HG02759 (cell line): Measurements from ENCODE around the gene DUSP19.
A peak's percentile ranks its signal among the peaks of the same experiment; 100 is the strongest.

Experiments
- ATAC-seq: cut with Tn5 transposase; IDR thresholded peaks from one replicate; pipeline ENCODE4 v1.9.1; 2021; ENCODE audit warnings: mild to moderate bottlenecking, moderate library complexity; ENCODE audit not compliant: unreplicated experiment

DUSP19 gene

DNA sequence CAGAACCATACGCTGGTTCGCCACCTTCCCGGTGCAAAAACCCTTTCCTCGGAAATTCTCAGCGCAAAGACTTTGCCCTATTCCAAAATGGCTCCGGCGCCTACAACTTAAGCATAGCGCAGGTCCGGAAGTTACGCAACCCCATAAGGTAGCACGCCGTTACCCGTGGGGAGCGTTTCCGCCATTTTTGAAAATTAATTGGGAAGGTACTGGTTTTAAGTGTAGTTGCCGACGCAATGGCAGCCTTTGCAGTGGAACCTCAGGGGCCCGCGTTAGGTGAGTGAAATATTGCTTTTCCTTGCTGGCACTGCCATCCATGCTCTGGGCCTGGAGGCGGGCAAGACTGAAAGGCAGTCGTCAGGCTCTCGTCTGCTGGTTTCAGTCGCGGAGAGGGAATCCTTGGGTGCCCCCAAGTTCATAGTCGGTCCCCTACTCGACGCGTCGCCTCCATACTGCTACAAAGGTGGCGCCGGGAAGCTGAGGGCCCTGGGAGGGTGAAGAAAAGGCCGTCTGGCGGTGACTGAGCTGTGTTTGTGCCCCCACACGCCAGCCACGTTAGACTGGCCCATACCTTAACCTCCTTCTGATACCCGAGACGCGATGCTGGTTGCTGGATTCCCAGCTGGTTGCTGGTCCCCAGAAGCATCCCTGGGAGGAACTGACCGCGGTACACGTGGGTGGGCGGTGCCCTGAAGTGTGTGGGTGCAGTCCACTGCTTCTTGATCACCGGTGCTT, 45.8 kb downstream of the DUSP19 start, which contains the start of gene NUP35:
TSS of gene NUP35 (plus strand) at position 222 of the 735 bp plus-strand sequence. CDS start at position 237, 15 bp downstream.
- ATAC-seq: peak; percentile 87

DNA sequence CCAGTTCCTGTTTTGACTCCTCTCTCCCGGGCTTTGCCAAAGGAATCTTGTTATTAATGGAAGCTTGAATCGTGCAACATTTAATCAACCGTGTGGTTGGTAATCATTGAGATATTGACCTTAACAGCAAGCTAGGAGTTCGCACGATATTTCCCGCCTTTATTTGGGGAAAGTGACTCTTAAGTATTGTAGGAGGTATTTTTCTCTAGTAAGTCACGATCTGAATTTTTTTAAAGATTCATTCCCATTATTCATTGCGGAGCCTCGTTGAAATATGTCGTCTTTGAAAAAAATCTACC, 46.4 kb downstream of the DUSP19 start:
- ATAC-seq: no peak

DNA sequence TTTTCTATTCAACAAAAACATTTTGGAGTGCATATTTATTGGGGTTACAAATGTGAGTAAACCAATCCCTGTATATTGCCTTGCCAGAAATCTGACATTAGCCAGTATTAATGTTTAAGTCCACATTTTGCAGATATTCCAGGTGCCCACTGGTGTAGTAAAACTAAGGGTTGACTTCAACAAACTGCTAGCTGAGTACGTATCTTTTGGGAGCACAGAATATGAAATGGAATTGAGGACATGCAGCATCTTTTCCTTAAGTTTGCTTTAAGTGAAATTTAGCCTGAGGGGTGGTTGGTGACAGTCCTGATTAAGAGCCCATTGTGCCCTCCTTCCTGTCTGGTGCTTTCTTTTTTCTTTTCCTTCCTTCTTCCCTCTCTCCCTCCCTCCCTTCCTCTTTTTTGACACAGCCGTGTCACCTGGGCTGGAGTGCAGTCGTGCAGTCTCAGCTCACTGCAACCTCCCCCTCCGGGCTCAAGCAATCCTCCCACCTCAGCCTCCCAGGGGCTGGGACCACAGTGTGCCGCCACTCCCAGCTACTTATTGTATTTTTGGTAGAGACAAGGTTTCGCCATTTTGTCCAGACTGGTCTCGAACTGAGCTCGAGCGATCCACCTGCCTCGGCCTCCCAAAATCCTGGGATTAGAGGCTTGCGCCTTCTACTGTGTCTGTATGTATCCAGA, 47.3 kb downstream of the DUSP19 start:
- no peak for ATAC-seq

DNA sequence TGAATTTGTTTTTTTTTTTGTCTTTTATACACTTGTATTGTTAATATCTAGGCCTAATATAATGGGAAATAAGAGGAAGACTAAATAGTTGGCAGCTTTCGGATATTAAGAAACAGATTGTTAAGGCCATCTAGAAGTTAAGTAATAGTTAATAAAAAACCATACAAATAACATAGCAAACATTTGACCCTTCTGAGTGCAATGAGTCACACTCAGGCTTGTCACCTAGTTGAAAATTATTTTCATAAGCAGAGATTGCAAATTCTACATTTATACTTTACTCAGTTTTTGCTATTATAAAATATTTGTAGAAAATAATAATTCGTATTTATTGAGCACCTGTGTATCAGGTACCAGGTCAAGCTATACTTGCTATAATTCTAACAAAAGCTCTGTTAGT, 48.1 kb downstream of the DUSP19 start:
- ATAC-seq: no peak

GRCh38 chr2:183134016-183134415, 55.5 kb downstream of the DUSP19 start:
- no peak for ATAC-seq

GRCh38 chr2:183148955-183149354, 70.4 kb downstream of the DUSP19 start:
- no peak for ATAC-seq

GRCh38 chr2:183149489-183149888, 70.9 kb downstream of the DUSP19 start:
- ATAC-seq: no peak
